Peyer's patch (tissue), 4 donors: ENCODE results near the gene VMAC. TPM values are rescaled to one million over a fixed set of nuclear protein-coding genes. Genes with fewer than 3 reads are reported as not detected.

Source experiments
- DNase-seq, 3 donors: peaks; one replicate each; pipeline ENCODE4 v3.0.0-alpha.2; 2017 to 2019
- H3K27ac ChIP-seq, 4 donors: fragments of 200-600 bp; sonication (generic); one replicate each; pipeline ENCODE4 v1.5.1; 2016 to 2019
- H3K27me3 ChIP-seq, 2 donors: fragments of 200-600 bp; sonication (generic); one replicate each; pipeline ENCODE4 v1.5.1; 2019
- H3K36me3 ChIP-seq, 3 donors: fragments of 200-600 bp; sonication (generic); one replicate each; pipeline ENCODE4 v1.5.1; 2016 to 2019
- H3K4me1 ChIP-seq, 4 donors: fragments of 200-600 bp; sonication (generic); one replicate each; pipeline ENCODE4 v1.5.1; 2016 to 2019
- H3K4me3 ChIP-seq, 4 donors: fragments of 200-600 bp; sonication (generic); 1 replicate in 3 of 4; 2 replicates in 1 of 4; pipeline ENCODE4 v1.5.1; 2016 to 2019; ENCODE audit warnings: mild to moderate bottlenecking in 1 of 4
- H3K9me3 ChIP-seq, 4 donors: fragments of 200-600 bp; sonication (generic); one replicate each; pipeline ENCODE4 v1.5.1; 2016 to 2019; ENCODE audit warnings: mild to moderate bottlenecking in 1 of 4
- CTCF ChIP-seq, 6 experiments: fragments of 450-650 bp in 4 of 6; fragments of 200-600 bp in 2 of 6; sonication (generic) in 1 of 6; IDR thresholded peaks; one replicate each; pipeline ENCODE4 v1.5.1; 2017 to 2019; ENCODE audit warnings: antibody characterized with exemption in 6 of 6, mild to moderate bottlenecking in 3 of 6, moderate library complexity in 1 of 6
- POLR2A ChIP-seq, 2 donors: fragments of 450-650 bp; IDR thresholded peaks; one replicate each; pipeline ENCODE4 v1.5.1; 2017; ENCODE audit warnings: antibody characterized with exemption in 2 of 2, mild to moderate bottlenecking in 2 of 2, moderate library complexity in 2 of 2
- total RNA-seq, 4 donors: library from RNA; depleted of rRNA; stranded (reverse); fragments of >200 nt; gene quantifications; one replicate each; pipeline ENCODE4 v1.1.0, GENCODE V29; 2016

VMAC gene
- total RNA-seq, 4 donors from 2014 or later, result 9.6 to 24.8 (median 18.4) TPM

- Histone ChIP-seq H3K27me3 (no peaks in the 10 kb centered on the region), H3K4me1 (peaks cover 0 to 6% (median 0%) of the 10 kb centered on the region in 4 donors), H3K4me3 (no peak overlapping the region), H3K36me3 (peaks cover 0 to 54% (median 0%) of the 10 kb centered on the region in 3 donors), H3K9me3 (no peaks in the 10 kb centered on the region), H3K27ac (no peak overlapping the region)
- DNase-seq, result no peak
- TF ChIP-seq POLR2A (IDR thresholded peaks at IDR 0.05) (no peak), CTCF (IDR thresholded peaks at IDR 0.05) (no peak)
Observed at GRCh38 chr19:5914946-5915781, 10.5 kb downstream of the VMAC start.

- H3K27me3 ChIP-seq, result no peaks in the 10 kb centered on the region
- no peak overlapping the region for H3K27ac ChIP-seq
- H3K36me3 ChIP-seq, result peaks cover 0 to 57% (median 0%) of the 10 kb centered on the region in 3 donors
- TF ChIP-seq POLR2A (IDR thresholded peaks at IDR 0.05), result no peak
- no peak for TF ChIP-seq CTCF (IDR thresholded peaks at IDR 0.05)
- no peak overlapping the region for H3K4me3 ChIP-seq
- H3K4me1 ChIP-seq, result peaks cover 0 to 6% (median 0%) of the 10 kb centered on the region in 4 donors
- no peaks in the 10 kb centered on the region for H3K9me3 ChIP-seq
- DNase-seq, result no peak
Observed at GRCh38 chr19:5915782-5916165, 11.1 kb downstream of the VMAC start.

- DNase-seq, result no peak
- TF ChIP-seq CTCF (IDR thresholded peaks at IDR 0.05) (no peak), POLR2A (IDR thresholded peaks at IDR 0.05) (no peak)
- no peaks in the 10 kb centered on the region for H3K9me3 ChIP-seq
- no peak overlapping the region for H3K27ac ChIP-seq
- H3K27me3 ChIP-seq, result no peaks in the 10 kb centered on the region
- no peak overlapping the region for H3K4me3 ChIP-seq
- peaks cover 0 to 62% (median 0%) of the 10 kb centered on the region in 3 donors for H3K36me3 ChIP-seq
- H3K4me1 ChIP-seq, result peaks cover 0 to 7% (median 0%) of the 10 kb centered on the region in 4 donors
Observed at GRCh38 chr19:5916181-5916708, 11.6 kb downstream of the VMAC start.

- Histone ChIP-seq H3K27ac (no peak overlapping the region), H3K4me3 (no peak overlapping the region), H3K27me3 (no peaks in the 10 kb centered on the region), H3K4me1 (peaks cover 0 to 10% (median 0%) of the 10 kb centered on the region in 4 donors), H3K36me3 (peaks cover 0 to 75% (median 0%) of the 10 kb centered on the region in 3 donors), H3K9me3 (no peaks in the 10 kb centered on the region)
- TF ChIP-seq CTCF (IDR thresholded peaks at IDR 0.05) (no peak), POLR2A (IDR thresholded peaks at IDR 0.05) (no peak)
- DNase-seq, result no peak
Observed at GRCh38 chr19:5917431-5918107, 12.9 kb downstream of the VMAC start.

GRCh38 chr19:5918463-5919079, 13.9 kb downstream of the VMAC start:
- no peak overlapping the region for H3K27ac ChIP-seq
- peaks cover 0 to 85% (median 0%) of the 10 kb centered on the region in 3 donors for H3K36me3 ChIP-seq
- DNase-seq, result no peak
- H3K4me3 ChIP-seq, result no peak overlapping the region
- H3K27me3 ChIP-seq, result no peaks in the 10 kb centered on the region
- TF ChIP-seq POLR2A (IDR thresholded peaks at IDR 0.05), result no peak
- no peak for TF ChIP-seq CTCF (IDR thresholded peaks at IDR 0.05)
- peaks cover 0 to 10% (median 0%) of the 10 kb centered on the region in 4 donors for H3K4me1 ChIP-seq
- no peaks in the 10 kb centered on the region for H3K9me3 ChIP-seq
